Colonic mucosa (tissue), 4 donors: ENCODE results near the gene SCNN1G. TPM values are rescaled to one million over a fixed set of nuclear protein-coding genes. Genes with fewer than 3 reads are reported as not detected.

Experiments
- DNase-seq: peaks from one replicate; pipeline ENCODE4 v3.0.0-alpha.2; 2020
- H3K27ac ChIP-seq: fragments of 200-600 bp; one replicate; pipeline ENCODE4 v1.8.0; 2021
- H3K27me3 ChIP-seq: fragments of 200-600 bp; one replicate; pipeline ENCODE4 v1.8.0; 2021
- H3K36me3 ChIP-seq: fragments of 200-600 bp; one replicate; pipeline ENCODE4 v1.8.0; 2021
- H3K4me1 ChIP-seq: fragments of 200-600 bp; one replicate; pipeline ENCODE4 v1.8.0; 2021; ENCODE audit warnings: mild to moderate bottlenecking
- H3K4me3 ChIP-seq: fragments of 200-600 bp; one replicate; pipeline ENCODE4 v1.8.0; 2021
- H3K9ac ChIP-seq, 2 donors: one replicate each; pipeline ENCODE4 v1.7.0; 2013; ENCODE audit warnings: control low read depth in 2 of 2, low read depth in 2 of 2, low read length in 2 of 2
- H3K9me3 ChIP-seq: fragments of 200-600 bp; one replicate; pipeline ENCODE4 v1.8.0; 2021
- intact Hi-C: fragments of 100-400 bp; cut with DNase I; formaldehyde crosslinking; loops from one replicate; pipeline ENCODE4 v1.14.1; 2022
- total RNA-seq, 2 donors: library from RNA; stranded (reverse); fragmentation: NEBNext Ultra II Directional in 1 of 2; extraction: Animal tissue kit (Norgen Biotek cat#: 25700) in 1 of 2; gene quantifications; one replicate each; pipeline ENCODE4 v1.2.1, GENCODE V29; 2021
- TF ChIP-seq, protein P1 (sequence below): fragments of 200-600 bp; IDR thresholded peaks from one replicate; pipeline ENCODE4 v1.8.0; 2022; ENCODE audit warnings: antibody characterized with exemption, mild to moderate bottlenecking
- donor health status: healthy.
- donor health status: DM: no; HTN: no; CAD: no.
- donor health status: DM: no; HTN: no; CAD: no.

SCNN1G gene
- total RNA-seq, 2 donors from 2014 or later, result 2.0 to 3.4 TPM

DNA sequence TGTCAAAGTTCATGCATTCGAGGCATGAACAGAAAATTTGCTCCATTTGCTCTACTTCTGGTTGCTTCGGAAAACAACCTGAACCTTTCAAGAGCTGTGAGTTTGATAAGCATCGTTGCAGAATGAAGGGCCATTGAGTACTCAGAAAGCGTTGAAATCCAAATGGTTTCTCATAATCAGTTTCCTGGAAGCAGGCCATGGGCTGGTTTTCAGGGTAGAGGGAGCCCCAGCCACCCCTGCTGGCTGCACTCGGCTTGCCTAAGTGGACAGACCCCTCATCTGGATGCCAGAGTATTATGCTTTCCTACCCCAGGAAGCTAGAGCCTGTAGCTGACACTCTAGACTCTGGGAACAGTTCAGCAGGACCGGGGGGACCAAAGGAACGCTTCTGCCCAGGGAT lies 24.4 kb downstream of the SCNN1G start:
- Histone ChIP-seq H3K27me3 (no peaks in the 10 kb centered on the region), H3K27ac (no peak overlapping the region), H3K4me1 (no peaks in the 10 kb centered on the region), H3K36me3 (no peaks in the 10 kb centered on the region), H3K9ac (no peak overlapping the region), H3K9me3 (no peaks in the 10 kb centered on the region), H3K4me3 (no peak overlapping the region)
- no peak for DNase-seq
- intact Hi-C loops, result no loop called here
- TF ChIP-seq, protein P1, sequence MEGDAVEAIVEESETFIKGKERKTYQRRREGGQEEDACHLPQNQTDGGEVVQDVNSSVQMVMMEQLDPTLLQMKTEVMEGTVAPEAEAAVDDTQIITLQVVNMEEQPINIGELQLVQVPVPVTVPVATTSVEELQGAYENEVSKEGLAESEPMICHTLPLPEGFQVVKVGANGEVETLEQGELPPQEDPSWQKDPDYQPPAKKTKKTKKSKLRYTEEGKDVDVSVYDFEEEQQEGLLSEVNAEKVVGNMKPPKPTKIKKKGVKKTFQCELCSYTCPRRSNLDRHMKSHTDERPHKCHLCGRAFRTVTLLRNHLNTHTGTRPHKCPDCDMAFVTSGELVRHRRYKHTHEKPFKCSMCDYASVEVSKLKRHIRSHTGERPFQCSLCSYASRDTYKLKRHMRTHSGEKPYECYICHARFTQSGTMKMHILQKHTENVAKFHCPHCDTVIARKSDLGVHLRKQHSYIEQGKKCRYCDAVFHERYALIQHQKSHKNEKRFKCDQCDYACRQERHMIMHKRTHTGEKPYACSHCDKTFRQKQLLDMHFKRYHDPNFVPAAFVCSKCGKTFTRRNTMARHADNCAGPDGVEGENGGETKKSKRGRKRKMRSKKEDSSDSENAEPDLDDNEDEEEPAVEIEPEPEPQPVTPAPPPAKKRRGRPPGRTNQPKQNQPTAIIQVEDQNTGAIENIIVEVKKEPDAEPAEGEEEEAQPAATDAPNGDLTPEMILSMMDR, result no peak

DNA sequence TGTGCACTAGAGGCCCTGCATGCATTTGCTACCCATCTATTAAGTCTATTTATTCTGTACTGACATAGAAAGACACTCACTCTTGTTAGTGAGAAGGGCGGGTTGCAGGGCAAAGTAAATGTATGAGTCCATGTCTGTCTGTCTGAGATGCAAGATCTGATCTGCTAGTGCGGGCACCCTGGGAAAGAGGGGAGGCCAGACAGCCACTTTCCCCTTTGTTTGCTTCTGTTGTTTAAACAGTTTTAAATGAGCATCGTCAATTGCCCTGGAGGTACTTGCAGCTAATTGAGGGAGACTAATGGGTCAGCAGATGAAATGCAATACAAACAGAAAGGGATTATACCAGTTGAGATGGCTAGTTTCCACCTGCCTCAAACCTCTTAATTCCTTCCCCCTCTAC lies 24.9 kb downstream of the SCNN1G start:
- H3K36me3 ChIP-seq, result no peaks in the 10 kb centered on the region
- H3K9me3 ChIP-seq, result no peaks in the 10 kb centered on the region
- no peak for DNase-seq
- H3K27ac ChIP-seq, result no peak overlapping the region
- H3K9ac ChIP-seq, result no peak overlapping the region
- TF ChIP-seq, protein P1, result no peak
- intact Hi-C loops, result no loop called here
- H3K27me3 ChIP-seq, result no peaks in the 10 kb centered on the region
- no peak overlapping the region for H3K4me3 ChIP-seq
- no peaks in the 10 kb centered on the region for H3K4me1 ChIP-seq

DNA sequence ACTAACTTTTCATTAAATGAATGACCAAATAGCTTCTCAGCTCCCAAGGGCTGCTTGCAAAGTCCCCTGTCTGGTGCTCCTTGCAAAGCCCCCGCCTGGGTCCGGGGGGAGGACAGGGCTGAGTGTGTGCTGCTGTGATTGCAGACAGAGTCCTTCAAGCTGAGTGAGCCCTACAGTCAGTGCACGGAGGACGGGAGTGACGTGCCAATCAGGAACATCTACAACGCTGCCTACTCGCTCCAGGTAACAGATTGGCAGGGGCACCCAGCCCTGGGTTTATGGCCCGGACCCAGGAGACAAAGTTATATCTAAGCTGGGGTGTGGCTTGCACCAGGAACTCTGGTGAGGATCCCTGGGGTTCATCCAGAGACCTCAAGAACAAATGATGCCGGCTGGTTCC lies 27.1 kb downstream of the SCNN1G start:
- no peaks in the 10 kb centered on the region for H3K27me3 ChIP-seq
- no peak overlapping the region for H3K4me3 ChIP-seq
- no peaks in the 10 kb centered on the region for H3K9me3 ChIP-seq
- no peak for DNase-seq
- H3K4me1 ChIP-seq, result no peaks in the 10 kb centered on the region
- H3K36me3 ChIP-seq, result no peaks in the 10 kb centered on the region
- no peak overlapping the region for H3K9ac ChIP-seq
- intact Hi-C loops, result no loop called here
- TF ChIP-seq, protein P1, result no peak
- no peak overlapping the region for H3K27ac ChIP-seq

DNA sequence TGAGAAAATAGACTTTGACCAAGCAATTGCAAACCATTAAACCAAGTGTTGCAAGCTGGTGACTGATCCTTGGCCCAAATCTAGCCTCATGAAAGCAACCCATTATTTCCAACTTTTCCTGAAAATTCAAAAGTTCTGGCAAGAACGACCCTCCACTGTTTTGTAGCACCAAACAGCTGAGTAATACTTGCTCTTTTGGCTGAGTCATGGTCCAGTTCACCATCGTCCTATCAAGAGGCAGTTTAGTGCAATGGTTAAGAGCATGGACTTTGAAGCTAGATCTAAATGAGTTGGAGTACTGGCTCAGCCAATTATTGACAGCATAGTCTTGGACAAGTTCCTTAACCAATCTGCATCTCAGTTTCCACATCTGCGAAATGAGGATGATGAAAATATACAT lies 31.3 kb downstream of the SCNN1G start:
- Histone ChIP-seq H3K36me3 (no peaks in the 10 kb centered on the region), H3K4me3 (no peak overlapping the region), H3K4me1 (no peaks in the 10 kb centered on the region), H3K27me3 (no peaks in the 10 kb centered on the region), H3K9me3 (no peaks in the 10 kb centered on the region), H3K27ac (no peak overlapping the region), H3K9ac (no peak overlapping the region)
- TF ChIP-seq, protein P1, result no peak
- intact Hi-C loops, result no loop called here
- DNase-seq, result no peak

DNA sequence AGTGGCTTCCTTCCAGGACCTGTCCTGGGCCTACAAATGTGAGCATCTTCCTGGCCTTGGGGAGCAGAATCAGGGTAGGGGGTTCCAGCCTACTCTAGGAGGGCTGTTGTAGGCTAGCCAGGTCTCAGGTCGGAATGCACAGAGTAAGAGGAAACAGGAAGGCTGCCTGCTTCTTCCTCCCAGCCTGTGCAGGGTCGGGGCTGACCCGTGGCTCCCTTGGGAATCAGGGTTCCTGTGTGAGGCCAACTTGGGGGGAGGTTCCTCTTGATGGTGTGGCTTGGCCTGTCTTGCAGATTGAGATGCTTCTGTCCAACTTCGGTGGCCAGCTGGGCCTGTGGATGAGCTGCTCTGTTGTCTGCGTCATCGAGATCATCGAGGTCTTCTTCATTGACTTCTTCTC lies 32.3 kb downstream of the SCNN1G start:
- no peak overlapping the region for H3K27ac ChIP-seq
- H3K27me3 ChIP-seq, result no peaks in the 10 kb centered on the region
- no peaks in the 10 kb centered on the region for H3K36me3 ChIP-seq
- DNase-seq, result no peak
- no peak overlapping the region for H3K4me3 ChIP-seq
- TF ChIP-seq, protein P1, result no peak
- no peaks in the 10 kb centered on the region for H3K9me3 ChIP-seq
- no peak overlapping the region for H3K9ac ChIP-seq
- intact Hi-C loops, result no loop called here
- H3K4me1 ChIP-seq, result no peaks in the 10 kb centered on the region

DNA sequence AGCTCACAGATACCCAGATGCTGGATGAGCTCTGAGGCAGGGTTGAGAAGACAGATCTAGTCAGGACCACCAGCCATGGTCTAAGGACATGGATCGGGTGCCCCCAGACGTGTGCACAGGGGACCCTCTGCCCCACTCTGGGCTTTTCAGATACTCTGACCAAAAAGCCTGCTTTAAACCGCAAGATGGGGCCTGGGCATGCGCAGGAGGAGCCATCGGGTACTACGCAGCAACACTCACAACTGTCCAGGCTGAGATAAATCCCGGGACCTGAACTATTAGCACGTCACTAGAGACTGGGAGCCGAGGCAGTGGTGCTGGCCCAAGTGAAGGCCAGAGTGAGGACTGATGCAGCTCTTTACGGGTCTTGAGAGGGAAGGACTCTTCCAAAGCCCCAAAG lies 32.9 kb downstream of the SCNN1G start:
- no peaks in the 10 kb centered on the region for H3K27me3 ChIP-seq
- TF ChIP-seq, protein P1, result no peak

More for the DNA sequence above, 32.9 kb downstream of the SCNN1G start:
- Histone ChIP-seq H3K36me3 (no peaks in the 10 kb centered on the region), H3K4me1 (no peaks in the 10 kb centered on the region), H3K9ac (no peak overlapping the region), H3K4me3 (no peak overlapping the region), H3K27ac (no peak overlapping the region), H3K9me3 (no peaks in the 10 kb centered on the region)
- DNase-seq, result no peak
- intact Hi-C loops, result no loop called here
